GM13976 (cell line): ENCODE data around the gene ACAA2.

ENCODE experiments used
- DNase-seq: peaks from one replicate; pipeline ENCODE4 v3.0.0; 2012; ENCODE audit warnings: low spot score
- CTCF ChIP-seq: IDR thresholded peaks from 2 replicates; pipeline ENCODE4 v1.5.1; 2012; ENCODE audit warnings: borderline replicate concordance, mild to moderate bottlenecking; ENCODE audit not compliant: insufficient read depth; ENCODE audit errors: extremely low read depth, missing control alignments, control extremely low read depth
- in situ Hi-C: fragments of 300-500 bp; cut with MboI; formaldehyde crosslinking; loops from one replicate; pipeline ENCODE4 v1.12.0; 2022; ENCODE audit warnings: low sequenced_read_pairs, mixed read lengths, inconsistent platforms; ENCODE audit not compliant: unreplicated experiment

The ACAA2 gene

GRCh38 chr18:49733321-49733720, 80.0 kb downstream of the ACAA2 start:
- no peak for DNase-seq
- in situ Hi-C loops, result no loop called here
- no peak for TF ChIP-seq CTCF
